ENCODE measurements around the gene SPRED2.

SPRED2 gene

DNA sequence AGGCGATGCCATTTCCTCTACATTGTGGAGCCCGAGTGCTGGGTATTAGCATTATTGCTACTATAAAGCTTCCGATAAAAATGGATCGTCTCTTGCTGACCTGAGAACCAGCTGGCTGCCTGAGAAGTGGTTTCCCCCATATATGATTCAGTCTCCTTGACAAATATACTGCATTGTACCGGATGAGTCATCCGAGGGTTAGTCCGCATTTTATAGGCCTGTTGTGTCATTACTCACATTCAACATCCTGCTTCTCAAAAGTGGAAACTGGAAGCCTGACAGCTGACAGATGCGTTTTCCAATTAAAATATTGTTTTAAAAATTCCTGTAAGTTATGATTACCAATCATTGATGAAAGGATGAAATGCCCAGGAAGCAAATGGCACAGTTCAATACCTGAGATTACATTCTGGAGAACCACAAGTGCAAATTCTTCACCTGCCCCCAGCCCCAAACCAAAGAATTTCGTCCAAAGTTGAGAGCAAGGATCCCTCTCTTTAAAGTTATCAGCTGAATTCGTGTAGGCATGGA, 65.7 kb downstream of the SPRED2 start:
- no peak for DNase-seq (ENCODE audit: low read depth, low spot score)

GRCh38 chr2:65364986-65365733, 67.2 kb downstream of the SPRED2 start:
- no peak for DNase-seq (ENCODE audit: low read depth, low spot score)

DNA sequence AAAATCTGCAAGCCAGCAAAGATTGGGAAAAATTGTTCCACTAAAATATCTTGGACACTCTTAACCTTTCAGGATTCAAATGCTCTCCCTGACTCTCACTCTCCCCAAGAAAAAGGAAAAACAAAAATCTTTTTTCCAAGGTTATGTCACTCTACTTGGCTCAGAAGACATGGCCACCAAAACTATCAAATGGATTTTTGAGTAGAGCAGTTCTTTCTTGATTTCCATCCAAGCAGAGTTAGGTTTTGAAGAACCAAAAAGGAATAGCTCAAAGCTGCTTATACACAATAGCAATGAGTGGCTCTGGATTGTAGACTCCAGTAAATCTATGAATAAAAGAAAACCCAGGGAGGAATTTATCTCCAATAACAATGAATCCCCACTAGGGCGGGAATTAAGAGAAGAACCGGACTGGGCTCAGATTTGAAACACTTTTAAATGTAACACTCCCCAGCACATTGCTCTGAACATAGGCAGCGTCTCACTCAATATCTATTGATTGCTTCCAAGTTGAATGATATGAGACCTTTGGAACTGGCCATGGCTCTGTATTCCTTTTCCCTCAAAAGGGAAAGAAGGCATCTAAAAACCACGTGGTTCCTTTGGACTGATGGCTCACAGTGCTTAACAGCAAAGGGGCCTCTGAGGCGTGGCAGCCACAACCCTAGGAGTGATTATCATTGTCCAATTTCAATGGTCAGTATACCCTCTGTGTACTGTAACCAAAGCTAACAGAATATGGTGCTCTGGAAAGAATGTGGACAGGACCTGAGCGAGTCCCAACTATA, 68.3 kb downstream of the SPRED2 start:
- DNase-seq (ENCODE audit: low read depth, low spot score) = no peak

DNA sequence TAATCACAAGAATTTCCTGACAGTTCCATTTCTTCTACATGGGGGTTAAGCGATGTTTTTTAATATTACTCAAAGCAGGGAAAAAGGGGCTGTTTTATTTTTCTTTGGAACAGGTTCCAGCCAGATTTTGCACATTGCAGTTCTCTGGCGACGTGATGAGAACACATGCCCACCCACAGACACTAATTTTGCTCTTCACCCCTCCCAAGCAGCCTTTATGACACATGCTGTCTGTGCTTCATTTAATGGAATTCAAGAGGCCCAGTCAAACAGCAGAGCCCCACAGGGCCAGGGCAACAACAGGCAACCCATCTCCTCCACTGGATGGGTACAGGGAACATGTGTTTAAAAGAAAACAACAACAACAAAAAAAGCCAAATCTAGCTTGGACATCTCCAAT, 70.8 kb downstream of the SPRED2 start:
- no peak for DNase-seq (ENCODE audit: low read depth, low spot score)

GRCh38 chr2:65360441-65360840, 72.0 kb downstream of the SPRED2 start:
- DNase-seq (ENCODE audit: low read depth, low spot score) = no peak

- no peak for DNase-seq (ENCODE audit: low read depth, low spot score)
Measured at GRCh38 chr2:65358678-65359400, 73.6 kb downstream of the SPRED2 start.

DNA sequence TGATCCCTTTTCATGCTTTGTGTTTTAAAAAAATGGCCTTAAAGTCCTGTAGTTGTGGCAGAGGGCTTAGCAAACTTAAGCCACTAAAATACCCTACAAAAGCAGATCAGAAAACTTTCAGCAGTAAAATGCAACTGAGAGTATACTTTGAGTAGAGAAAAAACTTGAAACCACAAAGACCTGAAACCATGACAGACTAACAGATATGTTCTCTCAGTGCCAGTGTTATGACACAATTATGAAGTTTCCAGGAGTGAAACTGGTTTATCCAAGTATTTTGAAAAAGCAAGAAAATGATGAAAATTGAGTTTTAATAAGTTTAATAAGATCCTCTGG, 74.5 kb downstream of the SPRED2 start:
- DNase-seq (ENCODE audit: low read depth, low spot score) = no peak

- DNase-seq (ENCODE audit: low read depth, low spot score) = no peak
Measured at GRCh38 chr2:65357095-65357958, 75.1 kb downstream of the SPRED2 start.

DNA sequence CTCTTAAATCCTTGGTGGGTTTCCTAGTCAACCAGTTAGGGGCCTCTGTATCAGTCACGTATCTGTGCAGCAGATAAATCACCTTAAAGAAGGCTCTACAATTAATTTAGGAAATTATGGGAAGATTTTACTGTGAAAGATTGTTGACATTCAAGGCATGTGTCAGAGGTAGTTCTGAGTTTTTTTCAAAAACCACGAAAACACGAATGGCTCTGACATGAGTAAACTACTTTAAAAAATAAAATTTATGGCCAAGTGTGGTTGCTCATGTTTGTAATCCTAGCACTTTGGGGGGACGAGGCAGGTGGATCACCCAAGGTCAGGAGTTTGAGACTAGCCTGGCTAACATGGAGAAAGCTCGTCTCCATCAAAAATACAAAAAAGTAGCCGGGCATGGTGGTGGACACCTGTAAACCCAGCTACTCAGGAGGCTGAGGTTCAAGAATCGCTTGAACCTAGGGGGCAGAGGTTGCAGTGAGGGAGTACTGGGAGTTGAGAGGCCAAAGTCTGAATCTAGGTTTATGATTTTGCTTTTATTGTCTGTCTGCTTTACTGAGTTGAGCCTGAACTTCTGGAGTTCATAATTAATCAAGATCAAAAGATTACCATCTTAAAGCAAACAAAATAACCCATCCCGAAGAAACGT, 77.1 kb downstream of the SPRED2 start:
- DNase-seq (ENCODE audit: low read depth, low spot score) = no peak

GRCh38 chr2:65354773-65355172, 77.6 kb downstream of the SPRED2 start:
- DNase-seq (ENCODE audit: low read depth, low spot score) = no peak

DNA sequence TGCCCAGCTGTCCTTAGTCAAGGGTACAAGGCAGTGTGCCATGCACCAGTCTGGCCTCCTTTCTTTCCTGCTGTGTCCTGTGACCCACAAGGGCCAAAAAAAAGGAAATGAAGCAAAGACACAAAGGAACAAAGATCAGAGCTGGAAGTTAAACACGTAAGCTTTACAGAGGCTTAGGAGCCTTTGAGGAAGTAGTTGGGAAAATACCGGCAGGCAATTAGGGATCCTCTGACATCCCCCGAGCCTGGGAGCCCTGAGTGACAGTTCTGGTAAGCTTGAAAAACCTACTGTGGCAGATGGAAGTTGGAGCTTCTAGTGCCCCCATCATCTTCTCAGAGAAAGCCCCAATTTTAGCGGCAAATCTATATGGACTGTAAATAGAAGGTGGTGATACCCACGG, 78.5 kb downstream of the SPRED2 start:
- no peak for DNase-seq (ENCODE audit: low read depth, low spot score)

DNA sequence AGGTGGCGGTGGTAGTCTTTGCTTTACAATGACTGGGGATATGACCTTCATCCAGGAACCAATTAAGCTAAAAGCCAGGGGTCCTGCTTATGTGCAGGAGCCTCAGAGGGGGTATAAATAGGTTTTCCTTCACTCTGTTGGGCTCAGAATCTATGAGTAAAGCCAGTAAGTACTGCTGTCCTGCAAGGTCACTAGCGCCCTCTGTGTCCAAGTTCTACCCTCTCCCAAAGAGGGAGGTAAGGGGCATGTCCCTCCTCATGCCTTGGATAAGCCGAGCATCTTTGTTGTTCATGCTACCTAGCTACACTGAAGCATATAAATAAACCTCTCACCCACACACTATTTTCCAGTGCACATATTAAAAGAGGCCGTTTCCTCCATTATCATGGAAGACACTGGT, 79.4 kb downstream of the SPRED2 start:
- no peak for DNase-seq (ENCODE audit: low read depth, low spot score)

GRCh38 chr2:65351948-65352595, 80.3 kb downstream of the SPRED2 start:
- DNase-seq (ENCODE audit: low read depth, low spot score) = no peak

DNA sequence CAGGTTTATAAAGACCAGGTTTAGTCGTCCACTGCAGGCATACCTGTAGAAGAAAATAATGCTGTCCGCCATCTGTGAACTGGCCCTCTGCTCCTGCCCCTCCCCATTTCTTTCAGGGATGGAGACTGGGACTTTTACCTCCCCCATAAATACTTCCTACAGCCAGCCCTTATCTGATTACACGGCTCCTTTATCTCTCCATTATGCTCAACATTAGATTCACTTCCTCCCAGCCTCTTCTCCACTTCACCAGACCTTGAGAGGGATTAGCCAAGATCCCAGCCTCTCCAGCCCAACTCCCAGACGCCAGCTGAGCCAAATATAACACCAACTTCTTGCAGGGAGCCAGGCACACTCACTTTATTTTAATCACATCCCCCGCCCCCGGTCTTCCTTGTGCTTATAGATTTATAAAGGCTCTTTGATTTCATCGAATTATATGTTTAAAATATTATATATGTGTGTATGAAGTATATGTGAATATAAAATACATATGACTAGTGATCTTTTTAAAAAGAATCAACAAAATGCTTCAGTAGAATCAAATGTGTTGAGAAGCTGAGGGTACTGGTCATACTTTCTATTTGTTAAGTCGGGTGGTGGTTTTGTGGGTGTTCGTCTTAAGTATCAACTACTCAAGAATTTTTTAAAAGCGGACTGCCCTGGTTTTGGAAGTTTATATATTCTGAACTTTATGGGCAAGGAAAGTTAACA, 81.0 kb downstream of the SPRED2 start:
- DNase-seq (ENCODE audit: low read depth, low spot score) = peak; percentile 63

GRCh38 chr2:65350651-65351056, 81.7 kb downstream of the SPRED2 start:
- peak; percentile 65 for DNase-seq (ENCODE audit: low read depth, low spot score)

- DNase-seq (ENCODE audit: low read depth, low spot score) = no peak
Measured at GRCh38 chr2:65349863-65350262, 82.5 kb downstream of the SPRED2 start.

GRCh38 chr2:65347913-65348312, 84.5 kb downstream of the SPRED2 start:
- no peak for DNase-seq (ENCODE audit: low read depth, low spot score)

DNA sequence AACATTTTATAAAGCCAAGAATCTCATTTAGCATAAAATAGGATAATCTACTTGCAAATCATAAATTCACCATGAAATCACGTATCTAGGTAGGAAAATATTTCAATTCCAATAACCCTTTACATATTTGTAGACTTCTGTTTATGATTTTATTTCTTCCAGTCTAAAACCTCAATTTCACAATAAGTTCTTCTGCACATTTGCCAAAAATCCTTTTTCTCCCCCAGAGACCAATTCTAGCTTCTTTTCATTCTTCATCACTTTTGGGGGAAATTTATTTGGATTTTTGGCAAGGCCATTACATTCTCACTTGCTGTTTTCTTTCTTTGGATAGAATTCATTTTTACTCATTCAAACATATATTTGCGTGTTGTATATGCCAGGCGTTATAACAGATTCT, 86.8 kb downstream of the SPRED2 start:
- no peak for DNase-seq (ENCODE audit: low read depth, low spot score)

- DNase-seq (ENCODE audit: low read depth, low spot score) = no peak
Measured at GRCh38 chr2:65344689-65345088, 87.7 kb downstream of the SPRED2 start.

GRCh38 chr2:65344182-65344581, 88.2 kb downstream of the SPRED2 start:
- DNase-seq (ENCODE audit: low read depth, low spot score) = no peak

All from ELF-1 (cell line).